HepG2 (cell line): Measurements from ENCODE around the gene C2orf78. TPM values are rescaled to one million over a fixed set of nuclear protein-coding genes. Genes with fewer than 3 reads are reported as not detected.

Experiments
- AGO2 ChIP-seq: fragments of 200-400 bp; formaldehyde crosslinking; optimal IDR thresholded peaks from 2 replicates; pipeline ENCODE3; 2017; ENCODE audit warnings: mild to moderate bottlenecking, low read depth, low read length, moderate library complexity
- AKNA ChIP-seq: sonication (generic); formaldehyde crosslinking; IDR thresholded peaks from 2 replicates; pipeline ENCODE4 v1.4.0; 2020; ENCODE audit warnings: missing genetic modification reagents, borderline replicate concordance
- ARID2 ChIP-seq: sonication (generic); formaldehyde crosslinking; IDR thresholded peaks from 2 replicates; pipeline ENCODE4 v1.8.1; 2022; ENCODE audit warnings: mild to moderate bottlenecking, missing genetic modification reagents, borderline replicate concordance
- ARID4A ChIP-seq: sonication (generic); formaldehyde crosslinking; IDR thresholded peaks from 2 replicates; pipeline ENCODE4 v1.5.0; 2020; ENCODE audit warnings: mild to moderate bottlenecking, missing genetic modification reagents, borderline replicate concordance
- ETS1 ChIP-seq: sonication (generic); formaldehyde crosslinking; IDR thresholded peaks from 2 replicates; pipeline ENCODE4 v1.4.0; 2020; ENCODE audit warnings: missing genetic modification reagents
- FOXJ3 ChIP-seq: sonication (generic); formaldehyde crosslinking; IDR thresholded peaks from 2 replicates; pipeline ENCODE4 v1.4.0; 2020; ENCODE audit warnings: missing genetic modification reagents, mild to moderate bottlenecking, borderline replicate concordance
- MATR3 ChIP-seq: sonication (generic); formaldehyde crosslinking; IDR thresholded peaks from 2 replicates; pipeline ENCODE4 v1.4.0; 2020; ENCODE audit warnings: missing genetic modification reagents
- MIXL1 ChIP-seq: IDR thresholded peaks from 2 replicates; pipeline ENCODE4 v1.6.1; 2016
- NFE2L2 ChIP-seq: fragments of 150-350 bp; IDR thresholded peaks from 2 replicates; pipeline ENCODE4 v1.6.1; 2014; ENCODE audit warnings: low read length
- NR2F1 ChIP-seq, 2 experiments: fragments of 450-650 bp in 1 of 2; formaldehyde crosslinking in 1 of 2; IDR thresholded peaks; 2 replicates each; pipeline versions ENCODE4 v1.5.0 to v1.6.1; 2016 to 2020; ENCODE audit warnings: mild to moderate bottlenecking in 1 of 2, missing compliant biosample characterization in 1 of 2, missing genetic modification reagents in 1 of 2, moderate library complexity in 1 of 2
- REL ChIP-seq: sonication (generic); formaldehyde crosslinking; conservative IDR thresholded peaks from 2 replicates; pipeline ENCODE4 v1.8.0; 2022; ENCODE audit warnings: mild to moderate bottlenecking, missing genetic modification reagents, moderate library complexity
- TCF7 ChIP-seq: sonication (generic); IDR thresholded peaks from 2 replicates; pipeline ENCODE4 v1.6.1; 2016; ENCODE audit warnings: antibody characterized with exemption, low read depth
- ZBTB20 ChIP-seq: sonication (generic); formaldehyde crosslinking; IDR thresholded peaks from 2 replicates; pipeline ENCODE4 v1.8.1; 2023; ENCODE audit warnings: missing genetic modification reagents, low read depth, mild to moderate bottlenecking, borderline replicate concordance
- ZNF530 ChIP-seq: sonication (generic); formaldehyde crosslinking; IDR thresholded peaks from 2 replicates; pipeline ENCODE4 v1.5.0; 2020; ENCODE audit warnings: low read depth, mild to moderate bottlenecking, missing genetic modification reagents
- ZNF800 ChIP-seq: sonication (generic); formaldehyde crosslinking; IDR thresholded peaks from 2 replicates; pipeline ENCODE4 v1.4.0; 2020; ENCODE audit warnings: missing genetic modification reagents
- ZNF879 ChIP-seq: sonication (generic); formaldehyde crosslinking; IDR thresholded peaks from 2 replicates; pipeline ENCODE4 v1.8.1; 2023; ENCODE audit warnings: missing genetic modification reagents
- polyA plus RNA-seq, 8 experiments: library from polyadenylated mRNA; depleted of rRNA in 3 of 8; stranded (reverse) in 7 of 8; unstranded in 1 of 8; fragments of >200 nt; fragmentation: Illumina TruSeq in 4 of 8; extraction: Trizol in 4 of 8; gene quantifications; 2 replicates each; pipeline versions ENCODE4 v1.2.1 to v1.2.3, GENCODE V29; 2011 to 2016; ENCODE audit warnings: low read depth in 4 of 8, missing spikeins in 1 of 8, mixed read lengths in 1 of 8; ENCODE audit not compliant: insufficient read depth in 1 of 8
- total RNA-seq, 5 experiments: library from RNA; depleted of rRNA; stranded (reverse); fragments of >200 nt; fragmentation: Illumina TruSeq; extraction: Trizol; gene quantifications; 2 replicates each; pipeline ENCODE4 v1.2.3, GENCODE V29; 2016; ENCODE audit warnings: low read depth in 1 of 5

Gene C2orf78
- total and polyA plus RNA-seq, 2 of the 13 experiments (the other 11 are each of a cell fraction or from before 2014, with no cell fraction given): not detected

- TF ChIP-seq MATR3 (no peak), ZNF879 (no peak), ZNF800 (CRISPR knock-in tag) (0 out of 2 replicates have a peak, but pooled peaks have one; percentile 25), ZBTB20 (CRISPR knock-in tag) (peak; percentile 85; the same call in 1 of the 2 replicates), ARID2 (CRISPR knock-in tag) (peak; percentile 91), TCF7 (no peak), REL (CRISPR knock-in tag) (no peak), AKNA (CRISPR knock-in tag) (0 out of 2 replicates have a peak, but pooled peaks have one; percentile 28), AGO2 (peak; percentile 75), FOXJ3 (CRISPR knock-in tag) (no peak), NFE2L2 (no peak), ARID4A (CRISPR knock-in tag) (peak; percentile 98), ZNF530 (CRISPR knock-in tag) (no peak), MIXL1 (CRISPR knock-in tag) (peak; percentile 62; the same call in 1 of the 2 replicates), ETS1 (no peak), NR2F1 (CRISPR knock-in tag; IDR thresholded peaks at IDR 0.05) (no peak)
Observed at GRCh38 chr2:73828818-73829570, 45.0 kb downstream of the C2orf78 start, which contains the start of gene STAMBP (continued).
